Measurements from ENCODE around the gene RTL3. TPM values are rescaled to one million over a fixed set of nuclear protein-coding genes. Genes with fewer than 3 reads are reported as not detected.

RTL3 gene
- total RNA-seq, 4 donors from 2014 or later = 0.94 TPM; not detected in 3

GRCh38 chrX:78693012-78693411, 33.9 kb upstream of the RTL3 start:
- Histone ChIP-seq H3K27ac (no peak overlapping the region), H3K9me3 (no peaks in the 10 kb centered on the region), H3K27me3 (no peaks in the 10 kb centered on the region), H3K4me3 (no peak overlapping the region), H3K36me3 (no peaks in the 10 kb centered on the region), H3K4me1 (no peaks in the 10 kb centered on the region)
- DNase-seq = no peak
- TF ChIP-seq POLR2A (IDR thresholded peaks at IDR 0.05) (no peak), CTCF (IDR thresholded peaks at IDR 0.05) (no peak)

GRCh38 chrX:78687586-78687985, 28.5 kb upstream of the RTL3 start:
- H3K27ac ChIP-seq = no peak overlapping the region

GRCh38 chrX:78673246-78673645, 14.1 kb upstream of the RTL3 start:
- no peak for DNase-seq
- H3K36me3 ChIP-seq = no peaks in the 10 kb centered on the region
- no peaks in the 10 kb centered on the region for H3K27me3 ChIP-seq
- no peaks in the 10 kb centered on the region for H3K9me3 ChIP-seq
- no peak overlapping the region for H3K27ac ChIP-seq
- no peaks in the 10 kb centered on the region for H3K4me1 ChIP-seq
- TF ChIP-seq POLR2A (IDR thresholded peaks at IDR 0.05) (no peak), CTCF (IDR thresholded peaks at IDR 0.05) (no peak)
- H3K4me3 ChIP-seq = no peak overlapping the region

More at GRCh38 chrX:78687586-78687985, 28.5 kb upstream of the RTL3 start:
- no peak for TF ChIP-seq POLR2A (IDR thresholded peaks at IDR 0.05)
- no peak for TF ChIP-seq CTCF (IDR thresholded peaks at IDR 0.05)
- no peaks in the 10 kb centered on the region for H3K36me3 ChIP-seq
- DNase-seq = no peak
- H3K27me3 ChIP-seq = no peaks in the 10 kb centered on the region
- H3K4me3 ChIP-seq = no peak overlapping the region
- H3K4me1 ChIP-seq = no peaks in the 10 kb centered on the region
- H3K9me3 ChIP-seq = no peaks in the 10 kb centered on the region

- TF ChIP-seq POLR2A (IDR thresholded peaks at IDR 0.05) = no peak
- Histone ChIP-seq H3K4me3 (no peak overlapping the region), H3K36me3 (no peaks in the 10 kb centered on the region), H3K27me3 (no peaks in the 10 kb centered on the region), H3K4me1 (no peaks in the 10 kb centered on the region), H3K9me3 (no peaks in the 10 kb centered on the region), H3K27ac (no peak overlapping the region)
- no peak for DNase-seq
Observed at GRCh38 chrX:78665342-78665741, 6.2 kb upstream of the RTL3 start.

- TF ChIP-seq POLR2A (IDR thresholded peaks at IDR 0.05) (no peak), CTCF (IDR thresholded peaks at IDR 0.05) (no peak)
- DNase-seq = no peak
- H3K4me3 ChIP-seq = no peak overlapping the region
- no peaks in the 10 kb centered on the region for H3K36me3 ChIP-seq
- no peak overlapping the region for H3K27ac ChIP-seq
- H3K4me1 ChIP-seq = no peaks in the 10 kb centered on the region
- no peaks in the 10 kb centered on the region for H3K9me3 ChIP-seq
- H3K27me3 ChIP-seq = no peaks in the 10 kb centered on the region
Observed at GRCh38 chrX:78661836-78662235, 2.7 kb upstream of the RTL3 start.

GRCh38 chrX:78659955-78660354, 827 bp upstream of the RTL3 start:
- no peaks in the 10 kb centered on the region for H3K4me1 ChIP-seq
- TF ChIP-seq CTCF (IDR thresholded peaks at IDR 0.05) (no peak), POLR2A (IDR thresholded peaks at IDR 0.05) (no peak)
- DNase-seq = no peak
- no peaks in the 10 kb centered on the region for H3K27me3 ChIP-seq
- H3K9me3 ChIP-seq = no peaks in the 10 kb centered on the region
- no peaks in the 10 kb centered on the region for H3K36me3 ChIP-seq
- no peak overlapping the region for H3K27ac ChIP-seq
- H3K4me3 ChIP-seq = no peak overlapping the region

Measured in Peyer's patch (tissue), 4 donors.